ENCODE results near the gene UQCRC1. TPM values are rescaled to one million over a fixed set of nuclear protein-coding genes. Genes with fewer than 3 reads are reported as not detected.

The UQCRC1 gene
- total and polyA plus RNA-seq, 2 donors from 2014 or later, result 207 to 584 TPM

DNA sequence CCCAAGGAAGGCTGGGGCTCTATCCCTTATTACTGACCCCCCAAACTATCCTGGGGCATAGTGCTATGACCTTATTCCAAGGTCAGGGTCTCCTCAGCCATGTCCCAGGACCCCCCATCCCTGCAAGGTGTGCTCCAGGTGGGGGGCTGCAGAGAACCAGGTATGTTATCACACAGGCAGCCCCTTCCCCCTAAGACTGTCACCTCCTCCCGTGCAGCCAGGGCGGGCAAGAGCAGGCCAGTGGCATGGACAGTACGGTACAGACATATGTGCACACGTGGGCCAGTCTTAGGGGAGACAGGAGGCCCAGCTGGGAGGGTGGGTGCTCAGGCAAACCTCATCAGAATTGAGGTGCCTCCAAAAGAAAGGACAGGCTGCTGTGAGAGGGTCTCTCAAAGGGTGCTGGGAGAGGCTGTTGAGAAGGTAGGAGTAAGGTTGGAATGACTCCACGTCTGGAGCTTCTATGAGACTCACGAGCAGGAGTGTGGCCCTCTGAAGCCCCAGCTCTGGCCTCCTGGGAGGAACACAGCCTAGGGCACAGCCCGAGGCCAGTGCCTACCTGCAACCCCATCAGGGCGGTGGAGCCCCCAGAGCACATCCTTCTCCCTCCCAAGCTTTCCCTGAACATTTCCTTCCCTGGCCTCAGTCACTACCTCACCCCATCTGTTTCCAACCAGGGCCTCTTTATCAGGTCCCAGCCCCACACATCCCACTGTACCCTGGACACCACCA lies 12.6 kb downstream of the UQCRC1 start:
- peaks cover 0 to 4% (median 0%) of the 10 kb centered on the region in 3 donors for H3K4me1 ChIP-seq (ENCODE audit: control insufficient read depth in 2 of 3, insufficient read depth in 2 of 3, low read depth in 1 of 3, low read length in 3 of 3)
- peaks cover 0 to 32% (median 26%) of the 10 kb centered on the region in 3 donors for H3K36me3 ChIP-seq (ENCODE audit: control insufficient read depth in 2 of 3, insufficient read depth in 3 of 3, low read length in 3 of 3)
- H3K27me3 ChIP-seq (ENCODE audit: control insufficient read depth, insufficient read depth, low read length), result no peaks in the 10 kb centered on the region
- FAIRE-seq, result no peak
- H3K9ac ChIP-seq (ENCODE audit: low read length in 3 of 3), result no peak overlapping the region
- intact Hi-C loops (cut with DNase I), result no loop called here
- H3K27ac ChIP-seq (ENCODE audit: low read depth in 2 of 2, low read length in 2 of 2), result no peak overlapping the region
- H3K4me3 ChIP-seq (ENCODE audit: low read length in 3 of 3), result no peak overlapping the region
- no peaks in the 10 kb centered on the region for H3K9me3 ChIP-seq (ENCODE audit: control insufficient read depth in 2 of 3, insufficient read depth in 1 of 3, low read length in 3 of 3)
- TF ChIP-seq, protein P1, sequence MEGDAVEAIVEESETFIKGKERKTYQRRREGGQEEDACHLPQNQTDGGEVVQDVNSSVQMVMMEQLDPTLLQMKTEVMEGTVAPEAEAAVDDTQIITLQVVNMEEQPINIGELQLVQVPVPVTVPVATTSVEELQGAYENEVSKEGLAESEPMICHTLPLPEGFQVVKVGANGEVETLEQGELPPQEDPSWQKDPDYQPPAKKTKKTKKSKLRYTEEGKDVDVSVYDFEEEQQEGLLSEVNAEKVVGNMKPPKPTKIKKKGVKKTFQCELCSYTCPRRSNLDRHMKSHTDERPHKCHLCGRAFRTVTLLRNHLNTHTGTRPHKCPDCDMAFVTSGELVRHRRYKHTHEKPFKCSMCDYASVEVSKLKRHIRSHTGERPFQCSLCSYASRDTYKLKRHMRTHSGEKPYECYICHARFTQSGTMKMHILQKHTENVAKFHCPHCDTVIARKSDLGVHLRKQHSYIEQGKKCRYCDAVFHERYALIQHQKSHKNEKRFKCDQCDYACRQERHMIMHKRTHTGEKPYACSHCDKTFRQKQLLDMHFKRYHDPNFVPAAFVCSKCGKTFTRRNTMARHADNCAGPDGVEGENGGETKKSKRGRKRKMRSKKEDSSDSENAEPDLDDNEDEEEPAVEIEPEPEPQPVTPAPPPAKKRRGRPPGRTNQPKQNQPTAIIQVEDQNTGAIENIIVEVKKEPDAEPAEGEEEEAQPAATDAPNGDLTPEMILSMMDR (IDR thresholded peaks at IDR 0.05; ENCODE audit: borderline replicate concordance, extremely low read depth, insufficient read depth), result no peak
- DNase-seq, result no peak

DNA sequence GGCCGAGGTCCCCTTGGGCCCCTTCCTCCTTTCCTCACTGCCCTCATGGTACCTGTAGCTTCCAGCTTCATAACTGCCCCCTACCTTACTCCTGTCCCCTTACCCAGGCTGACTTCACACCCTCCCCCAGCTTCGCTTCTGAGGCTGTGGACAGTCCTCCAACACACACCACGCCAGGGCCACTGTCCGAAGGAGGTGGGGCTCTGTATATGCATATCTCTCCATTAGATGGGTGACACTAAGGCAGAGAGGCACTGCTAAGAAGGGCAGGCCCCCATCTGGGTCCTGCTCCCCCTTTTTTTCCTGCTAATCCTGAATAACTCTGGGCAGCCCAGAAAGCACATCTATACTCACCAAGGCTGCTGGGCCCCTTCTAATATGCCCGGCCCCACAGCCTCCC lies 13.3 kb downstream of the UQCRC1 start:
- peaks cover 0 to 4% (median 0%) of the 10 kb centered on the region in 3 donors for H3K4me1 ChIP-seq (ENCODE audit: control insufficient read depth in 2 of 3, insufficient read depth in 2 of 3, low read depth in 1 of 3, low read length in 3 of 3)
- intact Hi-C loops (cut with DNase I), result no loop called here
- H3K36me3 ChIP-seq (ENCODE audit: control insufficient read depth in 2 of 3, insufficient read depth in 3 of 3, low read length in 3 of 3), result peaks cover 0 to 25% (median 20%) of the 10 kb centered on the region in 3 donors
- no peak overlapping the region for H3K9ac ChIP-seq (ENCODE audit: low read length in 3 of 3)
- no peak for DNase-seq
- no peak for FAIRE-seq
- no peaks in the 10 kb centered on the region for H3K27me3 ChIP-seq (ENCODE audit: control insufficient read depth, insufficient read depth, low read length)
- H3K9me3 ChIP-seq (ENCODE audit: control insufficient read depth in 2 of 3, insufficient read depth in 1 of 3, low read length in 3 of 3), result no peaks in the 10 kb centered on the region
- H3K27ac ChIP-seq (ENCODE audit: low read depth in 2 of 2, low read length in 2 of 2), result no peak overlapping the region
- H3K4me3 ChIP-seq (ENCODE audit: low read length in 3 of 3), result no peak overlapping the region
- TF ChIP-seq, protein P1 (IDR thresholded peaks at IDR 0.05; ENCODE audit: borderline replicate concordance, extremely low read depth, insufficient read depth), result no peak

- TF ChIP-seq, protein P1 (IDR thresholded peaks at IDR 0.05; ENCODE audit: borderline replicate concordance, extremely low read depth, insufficient read depth), result no peak
- H3K4me1 ChIP-seq (ENCODE audit: control insufficient read depth in 2 of 3, insufficient read depth in 2 of 3, low read depth in 1 of 3, low read length in 3 of 3), result peaks cover 0 to 4% (median 0%) of the 10 kb centered on the region in 3 donors
- no peak for FAIRE-seq
- DNase-seq, result peak; percentile 44 to 92 (median 74)
- H3K9me3 ChIP-seq (ENCODE audit: control insufficient read depth in 2 of 3, insufficient read depth in 1 of 3, low read length in 3 of 3), result no peaks in the 10 kb centered on the region
- no peak overlapping the region for H3K27ac ChIP-seq (ENCODE audit: low read depth in 2 of 2, low read length in 2 of 2)
- no peaks in the 10 kb centered on the region for H3K27me3 ChIP-seq (ENCODE audit: control insufficient read depth, insufficient read depth, low read length)
- no peak overlapping the region for H3K4me3 ChIP-seq (ENCODE audit: low read length in 3 of 3)
- no peak overlapping the region for H3K9ac ChIP-seq (ENCODE audit: low read length in 3 of 3)
- peaks cover 0 to 20% (median 14%) of the 10 kb centered on the region in 3 donors for H3K36me3 ChIP-seq (ENCODE audit: control insufficient read depth in 2 of 3, insufficient read depth in 3 of 3, low read length in 3 of 3)
- intact Hi-C loops (cut with DNase I), result no loop called here
Measured at GRCh38 chr3:48595526-48596121, 13.8 kb downstream of the UQCRC1 start.

All from kidney (tissue), 14 donors.